GM21786 (cell line): ENCODE data around the gene ECSCR.
"Not testable (repeated sequence)": the region's sequence is repeated elsewhere in the genome, so short reads cannot be mapped to it uniquely, and the experiment has no call there.

Source experiments
- ATAC-seq: cut with Tn5 transposase; IDR thresholded peaks from one replicate; pipeline ENCODE4 v1.9.1; 2021; ENCODE audit not compliant: unreplicated experiment

The ECSCR gene, protein sequence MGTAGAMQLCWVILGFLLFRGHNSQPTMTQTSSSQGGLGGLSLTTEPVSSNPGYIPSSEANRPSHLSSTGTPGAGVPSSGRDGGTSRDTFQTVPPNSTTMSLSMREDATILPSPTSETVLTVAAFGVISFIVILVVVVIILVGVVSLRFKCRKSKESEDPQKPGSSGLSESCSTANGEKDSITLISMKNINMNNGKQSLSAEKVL

DNA sequence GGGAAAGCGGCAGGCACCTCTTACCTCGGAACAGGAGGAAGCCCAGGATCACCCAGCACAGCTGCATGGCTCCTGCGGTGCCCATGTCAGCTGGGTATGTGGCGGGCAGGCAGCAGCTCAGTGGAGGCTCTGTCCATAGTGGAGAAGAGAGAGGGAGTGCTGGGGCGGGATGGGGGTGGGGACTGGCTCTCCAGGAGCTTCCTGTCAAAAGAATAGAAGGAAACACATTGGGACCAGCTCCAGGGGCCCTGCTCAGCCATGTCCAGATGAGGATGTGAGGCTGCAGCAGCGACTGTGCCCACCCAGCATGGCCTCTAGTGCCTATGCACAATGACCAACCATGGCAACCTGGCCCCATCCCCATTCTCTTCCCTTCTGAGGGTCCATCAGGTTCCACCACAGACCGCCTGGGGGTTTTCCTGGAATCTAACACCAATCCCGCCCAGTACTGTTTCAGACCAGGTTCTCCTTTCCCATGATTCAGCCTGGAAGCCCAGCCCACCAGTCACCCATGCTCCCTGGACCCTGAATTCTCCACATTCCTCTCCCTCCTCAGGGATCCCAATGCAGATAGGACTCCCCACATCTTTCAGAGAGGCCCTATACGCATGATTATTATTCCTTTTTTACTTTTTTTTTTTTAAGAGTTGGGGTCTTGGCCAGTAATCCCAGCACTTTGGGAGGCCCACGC lies at the start of gene ECSCR:
Gene ECSCR (minus strand): TSS at position 158 of the 691 bp plus-strand sequence. CDS start 73 bp downstream, at position 85.
- ATAC-seq = no peak

- ATAC-seq = not testable (repeated sequence)
Observed at GRCh38 chr5:139504722-139505121, 42.2 kb upstream of the ECSCR start.

DNA sequence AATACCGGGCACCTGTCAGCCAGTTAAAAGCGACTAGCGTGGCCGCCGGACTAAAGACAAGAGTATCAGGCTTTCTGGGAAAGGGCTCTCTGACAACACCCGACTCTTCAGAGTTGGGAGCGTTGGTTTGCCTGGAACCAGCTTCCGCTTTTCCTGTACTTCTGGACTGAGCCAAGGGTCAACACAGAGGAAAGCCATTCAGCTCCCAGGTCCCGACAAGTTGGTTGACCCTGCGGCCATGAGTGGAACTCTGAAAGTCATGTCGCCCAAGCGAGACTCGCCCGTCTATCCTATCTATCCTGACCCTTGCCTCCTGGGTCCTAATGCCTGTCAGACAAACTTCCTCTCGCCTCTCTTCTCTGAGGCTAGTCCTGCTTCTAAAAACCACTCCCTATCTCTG lies 41.3 kb upstream of the ECSCR start:
- not testable (repeated sequence) for ATAC-seq

- ATAC-seq = not testable (repeated sequence)
Observed at GRCh38 chr5:139503036-139503817, 40.7 kb upstream of the ECSCR start.

GRCh38 chr5:139501381-139501780 lies 38.8 kb upstream of the ECSCR start:
- ATAC-seq = no peak

GRCh38 chr5:139495638-139496435 lies 33.3 kb upstream of the ECSCR start:
- ATAC-seq = no peak

- no peak for ATAC-seq
Observed at GRCh38 chr5:139494832-139495231, 32.3 kb upstream of the ECSCR start.

DNA sequence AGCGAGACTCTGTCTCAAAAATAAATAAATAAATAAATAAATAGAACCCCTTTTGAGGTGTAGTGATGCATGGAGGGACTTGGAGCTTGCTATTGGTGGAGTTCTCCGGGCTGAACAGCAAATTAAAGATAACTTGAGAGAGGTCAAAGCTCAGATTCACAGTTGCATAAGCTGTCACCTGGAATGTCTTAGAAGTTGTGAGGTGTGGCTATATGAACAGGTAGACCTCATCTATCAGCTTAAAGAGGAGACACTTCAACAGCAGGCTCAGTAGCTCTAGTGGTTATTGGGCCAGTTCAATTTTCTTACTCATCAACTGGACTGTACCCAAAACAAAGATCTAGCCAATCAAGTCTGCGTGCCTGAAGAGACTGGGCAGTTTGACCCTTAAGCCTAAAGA lies 31.7 kb upstream of the ECSCR start:
- ATAC-seq = no peak

DNA sequence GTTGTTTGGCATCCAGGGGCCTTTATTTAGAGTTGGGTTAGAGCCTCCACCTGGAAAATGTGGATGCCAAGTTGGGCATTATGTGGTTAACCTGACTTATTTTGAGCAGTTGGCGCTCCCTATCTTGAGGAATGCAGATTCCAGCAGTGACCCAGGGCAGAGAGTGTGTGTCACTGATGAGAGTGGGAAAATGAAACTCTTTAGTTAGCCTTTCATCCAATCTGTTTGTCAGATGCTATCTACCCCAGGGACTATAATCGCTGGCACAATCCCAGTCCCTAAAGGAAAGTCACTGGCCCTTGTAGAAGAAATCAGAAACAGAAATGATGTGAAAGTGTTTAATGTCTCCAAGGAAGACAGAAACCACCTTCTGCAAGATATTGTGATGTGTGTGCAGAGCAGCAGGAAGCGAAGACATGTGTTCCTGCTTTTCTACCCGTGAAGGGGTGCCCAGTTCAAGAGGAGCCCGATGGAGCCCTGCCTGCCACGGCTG lies 30.2 kb upstream of the ECSCR start:
- ATAC-seq = no peak

GRCh38 chr5:139488260-139488659 lies 25.7 kb upstream of the ECSCR start:
- ATAC-seq = no peak

DNA sequence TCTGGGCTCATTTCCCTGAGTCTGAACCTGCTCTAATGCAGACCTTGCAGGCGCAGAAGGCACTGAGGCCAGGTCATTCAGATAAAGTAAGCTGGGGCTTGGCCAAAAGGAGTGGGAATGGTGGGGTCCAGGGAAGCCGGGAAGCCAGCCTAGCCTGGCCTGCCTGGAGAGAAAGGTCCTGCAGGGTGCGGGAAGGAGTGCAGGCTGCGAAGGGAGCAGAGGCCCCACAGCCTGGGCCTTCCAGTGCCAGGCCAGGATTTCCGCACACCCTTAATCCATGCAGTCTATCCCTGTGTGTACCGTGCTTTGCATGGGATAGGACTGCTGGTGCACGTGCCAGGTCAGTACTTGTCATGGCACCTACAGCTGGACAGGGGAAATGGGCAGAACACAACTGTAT lies 23.7 kb upstream of the ECSCR start:
- no peak for ATAC-seq

- not testable (repeated sequence) for ATAC-seq
Observed at GRCh38 chr5:139482890-139483208, 20.3 kb upstream of the ECSCR start.

- peak; percentile 46 for ATAC-seq
Observed at GRCh38 chr5:139482050-139482889, 19.7 kb upstream of the ECSCR start, which contains the start of gene STING1. Gene STING1 (minus strand): TSS chr5:139482758. CDS start chr5:139481704, 1,054 bp downstream.

GRCh38 chr5:139481580-139482049 lies 19.1 kb upstream of the ECSCR start:
- peak; percentile 29 for ATAC-seq

DNA sequence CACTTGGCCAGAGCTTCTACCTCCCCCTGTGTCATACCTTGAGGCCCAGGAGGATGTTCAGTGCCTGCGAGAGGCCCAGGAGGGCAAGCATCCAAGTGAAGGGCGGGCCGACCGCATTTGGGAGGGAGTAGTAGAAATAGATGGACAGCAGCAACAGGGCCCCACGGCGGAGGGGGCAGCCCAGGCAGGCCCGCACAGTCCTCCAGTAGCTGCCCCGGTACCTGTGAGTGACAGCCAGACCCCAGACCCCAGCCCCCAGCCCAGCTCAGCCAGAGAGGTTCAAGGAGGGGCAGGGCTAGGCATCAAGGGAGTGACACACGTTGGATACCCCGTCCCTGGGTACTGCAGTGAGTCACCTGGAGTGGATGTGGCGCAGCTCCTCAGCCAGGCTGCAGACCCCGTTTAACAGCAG lies 18.6 kb upstream of the ECSCR start:
- no peak for ATAC-seq

GRCh38 chr5:139479729-139480128 lies 17.2 kb upstream of the ECSCR start:
- not testable (repeated sequence) for ATAC-seq

DNA sequence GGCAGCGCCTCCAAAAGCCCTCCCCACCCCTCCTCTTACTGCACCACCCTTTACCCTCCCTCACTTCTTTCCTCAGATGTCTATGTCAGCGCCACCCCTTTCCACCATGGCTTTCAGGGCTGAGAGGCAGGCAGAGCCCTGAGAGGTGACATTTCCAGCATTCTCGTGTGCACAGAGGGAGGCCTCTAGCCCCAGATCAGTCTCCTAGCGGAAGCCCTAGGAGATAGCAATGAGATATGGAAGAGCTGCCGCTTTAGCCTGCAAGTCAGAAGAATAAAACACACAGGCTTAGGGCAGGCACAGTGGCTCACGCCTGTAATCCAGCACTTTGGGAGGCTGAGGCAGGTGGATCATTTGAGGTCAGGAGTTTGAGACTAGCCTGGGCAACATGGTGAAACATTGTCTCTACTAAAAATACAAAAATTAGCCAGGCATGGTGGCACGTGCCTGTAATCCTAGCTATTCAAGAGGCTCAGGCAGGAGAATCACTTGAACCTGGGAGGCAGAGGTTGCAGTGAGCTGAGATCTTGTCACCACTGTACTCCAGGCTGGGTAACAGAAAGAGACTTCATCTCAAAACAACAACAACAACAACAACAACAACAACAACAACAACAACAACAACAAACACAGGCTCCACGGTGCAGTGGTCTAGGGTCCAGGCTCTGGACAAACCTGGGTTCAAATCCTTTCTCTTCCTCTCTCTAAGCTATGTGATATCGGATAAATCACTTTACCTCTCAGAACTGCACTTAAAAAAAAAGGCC lies 16.3 kb upstream of the ECSCR start:
- not testable (repeated sequence) for ATAC-seq

DNA sequence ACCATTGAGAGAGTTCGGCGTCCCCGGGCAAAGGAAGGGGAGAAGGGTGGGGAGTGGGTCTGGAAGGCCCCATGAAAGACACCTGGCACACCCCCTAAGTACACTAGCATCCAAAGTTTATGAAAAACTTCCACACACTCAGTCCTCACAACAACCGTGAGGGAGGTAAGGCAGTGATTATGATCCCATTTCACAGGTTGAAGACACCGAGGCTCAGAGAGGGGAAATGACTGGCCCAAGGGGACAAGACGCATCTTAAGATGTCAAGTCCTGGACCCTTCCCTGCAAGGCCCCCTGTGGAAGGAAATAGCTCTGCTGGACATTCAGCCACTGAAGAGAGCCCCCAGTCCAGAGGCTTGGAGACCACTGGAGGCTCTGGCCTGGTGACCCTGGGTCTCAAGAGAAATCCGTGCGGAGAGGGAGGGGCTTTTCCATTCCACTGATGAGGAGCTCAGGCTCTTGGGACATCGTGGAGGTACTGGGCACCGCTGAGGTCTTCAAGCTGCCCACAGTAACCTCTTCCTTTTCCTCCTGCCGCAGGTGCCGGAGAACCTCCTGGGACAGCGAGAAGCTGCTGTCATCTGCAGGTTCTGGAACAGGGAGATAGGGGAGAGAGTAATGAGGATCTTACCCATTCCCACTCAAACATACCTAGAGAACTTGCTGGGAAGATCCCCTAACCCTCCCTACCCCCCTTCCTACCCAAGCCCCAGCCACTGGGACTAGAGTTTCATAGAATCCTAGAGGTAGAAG lies 13.5 kb upstream of the ECSCR start:
- ATAC-seq = no peak
